ENCODE data around the gene SLC22A23.

- TF ChIP-seq POLR2A (IDR thresholded peaks at IDR 0.05; ENCODE audit: low read depth, low read length) (no peak), MXI1 (IDR thresholded peaks at IDR 0.05; ENCODE audit: borderline replicate concordance, low read depth, low read length) (no peak), CTCF (conservative IDR thresholded peaks at IDR 0.05; ENCODE audit: low read depth, low read length) (no peak), RFX5 (IDR thresholded peaks at IDR 0.05; ENCODE audit: low read depth, low read length) (no peak), USF2 (IDR thresholded peaks at IDR 0.05; ENCODE audit: low read depth, low read length) (no peak), RAD21 (IDR thresholded peaks at IDR 0.05; ENCODE audit: low read length) (no peak), BHLHE40 (IDR thresholded peaks at IDR 0.05; ENCODE audit: low read depth, low read length) (no peak), CEBPB (IDR thresholded peaks at IDR 0.05; ENCODE audit: low read depth, low read length) (no peak), NFE2L2 (IDR thresholded peaks at IDR 0.05; ENCODE audit: low read depth, low read length) (no peak), MAZ (IDR thresholded peaks at IDR 0.05; ENCODE audit: borderline replicate concordance, low read depth, low read length) (no peak), RCOR1 (IDR thresholded peaks at IDR 0.05; ENCODE audit: insufficient replicate concordance, low read length) (no peak)
These were observed 88.2 kb downstream of the SLC22A23 start for GRCh38 chr6:3368685-3369084.
